NCI-H82 treated with DMSO at 0.1 percent for 48 hours (cell line): ENCODE data around the gene TBC1D10B.
"Not testable (repeated sequence)": the region's sequence is repeated elsewhere in the genome, so short reads cannot be mapped to it uniquely, and the experiment has no call there.

Source experiments
- DNase-seq: peaks from one replicate; lab custom pipeline; 2025; ENCODE audit not compliant: unreplicated experiment; lab: John Stamatoyannopoulos, UW

The TBC1D10B gene

DNA sequence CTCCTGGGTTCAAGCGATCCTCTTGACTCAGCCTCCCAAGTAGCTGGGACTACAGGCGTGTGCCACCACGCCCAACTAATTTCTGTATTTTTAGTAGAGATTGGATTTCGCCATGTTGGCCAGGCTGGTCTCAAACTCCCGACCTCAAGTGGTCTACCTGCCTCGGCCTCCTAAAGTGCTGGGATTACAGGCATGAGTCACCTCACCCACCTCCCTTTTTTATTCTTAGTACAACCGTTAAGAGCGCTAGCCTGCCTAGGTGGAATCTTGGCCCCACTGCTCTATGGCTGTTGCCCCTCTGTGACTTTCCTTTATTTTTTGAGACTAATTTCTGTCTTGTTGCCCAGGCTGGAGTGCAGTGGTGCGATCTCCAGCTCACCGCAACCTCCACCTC is 32.3 kb downstream of the TBC1D10B start:
- not testable (repeated sequence) for DNase-seq

GRCh38 chr16:30335598-30336474 is 34.5 kb downstream of the TBC1D10B start:
- no peak for DNase-seq

DNA sequence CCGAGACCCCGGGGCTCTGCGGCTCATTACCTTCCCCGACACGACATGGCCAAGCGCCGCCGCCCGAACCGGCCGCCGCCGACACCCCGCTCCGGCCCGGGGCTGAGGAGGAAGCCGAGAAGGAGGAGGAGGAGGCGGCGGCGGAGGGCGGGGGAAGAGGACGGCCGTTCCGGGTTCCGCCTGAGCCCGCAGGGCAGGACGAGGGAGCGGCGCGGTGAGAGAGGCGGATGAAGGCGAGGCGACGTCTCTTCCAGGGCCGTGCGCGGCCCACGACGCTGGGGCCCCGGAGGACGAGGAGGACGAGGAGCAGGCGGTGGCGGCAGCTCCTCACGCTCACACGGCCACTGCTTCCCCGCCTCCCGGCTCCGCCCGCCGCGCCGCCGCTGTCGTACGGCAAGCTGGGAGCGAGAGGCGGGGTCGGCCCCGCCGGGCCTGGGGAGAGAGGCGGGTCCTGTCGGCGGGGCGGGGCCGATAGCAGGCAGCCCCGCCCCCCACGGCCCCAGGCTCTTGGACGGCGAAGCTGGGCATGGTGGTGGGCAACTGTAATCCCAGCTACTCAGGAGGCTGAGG is 35.2 kb downstream of the TBC1D10B start:
- peak; percentile 35 for DNase-seq

GRCh38 chr16:30334473-30334989 is 35.8 kb downstream of the TBC1D10B start:
- DNase-seq, result peak; percentile 20

- DNase-seq, result not testable (repeated sequence)
Measured at GRCh38 chr16:30324220-30324619, 46.1 kb downstream of the TBC1D10B start.

GRCh38 chr16:30318647-30319046 is 51.6 kb downstream of the TBC1D10B start:
- DNase-seq, result not testable (repeated sequence)

DNA sequence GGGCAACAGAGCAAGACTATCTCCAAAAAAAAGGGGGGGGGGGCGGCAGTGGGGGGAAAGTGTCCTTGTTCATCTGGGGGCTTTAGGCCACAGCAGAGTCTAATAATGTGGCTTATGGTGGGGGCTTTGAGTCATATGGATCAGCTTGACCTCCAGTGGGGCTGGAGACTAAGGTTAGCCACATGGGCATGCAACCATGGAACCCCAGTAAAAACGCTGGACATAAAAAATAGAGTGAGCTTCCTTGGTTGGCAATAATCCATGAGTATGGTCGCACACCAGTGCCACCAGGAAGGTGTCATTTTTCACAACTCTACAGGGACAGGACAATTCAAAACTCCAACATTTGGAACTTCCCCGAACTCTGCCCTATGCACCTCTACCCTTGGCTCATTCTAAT is 59.4 kb downstream of the TBC1D10B start:
- DNase-seq, result not testable (repeated sequence)

DNA sequence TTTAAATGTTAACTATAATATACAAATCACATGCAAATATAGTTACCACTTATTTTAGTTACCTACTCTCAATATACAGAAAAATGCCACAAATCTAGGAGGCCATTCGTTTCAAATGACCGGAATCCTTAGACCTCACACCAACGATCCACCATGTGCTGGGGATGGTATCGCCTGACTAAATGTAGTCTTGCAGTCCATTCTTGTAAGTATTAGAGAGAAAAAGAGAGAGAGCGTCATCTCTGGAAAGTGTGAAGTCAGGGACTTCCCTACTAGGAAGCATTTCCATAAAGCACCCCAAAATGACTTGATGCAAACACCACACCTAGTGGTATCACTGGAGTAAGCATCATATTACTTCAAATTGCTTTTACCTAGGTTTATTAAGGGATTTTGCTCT is 61.0 kb downstream of the TBC1D10B start:
- DNase-seq, result not testable (repeated sequence)
